ENCODE results near the gene URB1.
"Not testable (repeated sequence)": the region's sequence is repeated elsewhere in the genome, so short reads cannot be mapped to it uniquely, and the experiment has no call there.

URB1 gene

GRCh38 chr21:32281531-32281930, 111.3 kb downstream of the URB1 start:
- no peak for DNase-seq

DNA sequence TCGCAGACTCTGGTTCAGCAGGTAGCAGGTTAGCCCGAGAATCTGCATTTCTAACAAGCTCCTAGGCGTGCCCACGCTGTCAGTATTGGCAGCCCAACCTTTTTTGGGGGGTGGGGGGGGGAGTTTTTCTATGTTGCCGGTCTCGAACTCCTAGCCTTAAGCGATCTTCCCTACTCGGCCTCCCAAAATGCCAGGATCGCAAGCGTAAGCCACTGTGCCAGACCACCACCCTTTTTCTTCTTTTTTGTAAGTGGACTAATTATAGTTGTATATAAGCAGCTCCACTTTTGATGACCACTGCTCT, 113.5 kb downstream of the URB1 start:
- DNase-seq: no peak

GRCh38 chr21:32278518-32279376, 114.1 kb downstream of the URB1 start, which contains the start of gene MIS18A:
TSS of gene MIS18A (minus strand) at chr21:32279049. CDS start at chr21:32279014, 35 bp downstream.
- peak; percentile 97 for DNase-seq

- no peak for DNase-seq
Measured at GRCh38 chr21:32278103-32278502, 114.7 kb downstream of the URB1 start.

DNA sequence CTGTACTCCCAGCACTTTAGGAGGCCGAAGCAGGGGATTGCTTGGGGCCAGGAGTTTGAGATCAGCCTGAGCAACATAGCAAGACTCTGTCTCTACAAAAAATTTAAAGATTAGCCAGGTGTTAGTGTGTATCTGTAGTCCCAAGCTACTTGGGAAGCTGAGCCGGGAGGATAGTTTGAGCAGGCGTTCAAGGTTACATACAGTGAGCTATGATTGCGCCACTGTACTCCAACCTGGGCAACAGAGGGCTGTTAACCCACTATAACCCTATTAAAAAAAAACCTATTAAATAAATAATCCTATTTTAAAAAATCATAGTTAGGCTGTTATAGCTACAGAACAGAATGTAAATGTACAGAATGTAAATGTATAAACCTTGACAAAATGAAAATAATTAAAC, 116.1 kb downstream of the URB1 start:
- DNase-seq: no peak

GRCh38 chr21:32270748-32271147, 122.1 kb downstream of the URB1 start:
- DNase-seq: no peak

- DNase-seq: not testable (repeated sequence)
Measured at GRCh38 chr21:32265321-32265720, 127.5 kb downstream of the URB1 start.

DNA sequence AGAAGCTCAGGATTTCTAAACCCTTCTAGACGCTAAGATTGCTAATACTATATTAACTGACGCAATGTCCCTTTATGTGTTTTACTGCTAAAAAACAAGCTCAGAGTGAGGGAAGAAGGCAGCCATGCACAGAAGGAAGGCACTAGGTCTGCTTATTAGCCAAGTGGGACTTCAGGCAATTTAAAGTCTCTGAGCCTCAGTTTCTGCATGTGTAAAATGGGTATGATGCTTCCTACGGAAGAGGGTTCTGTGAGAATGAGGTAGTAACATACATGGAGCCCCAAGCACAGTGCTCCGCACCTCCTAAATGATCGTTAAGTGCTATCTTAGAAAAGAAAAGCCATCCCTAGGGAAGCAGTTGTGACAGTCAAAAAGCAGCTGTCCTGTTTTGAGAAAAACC, 130.9 kb downstream of the URB1 start:
- DNase-seq: no peak

Data from CD4-positive, alpha-beta T cell treated with Interleukin-15 for 1 hour (primary cell).